ENCODE results near the gene MLKL. TPM values are rescaled to one million over a fixed set of nuclear protein-coding genes. Genes with fewer than 3 reads are reported as not detected.
"Not testable (repeated sequence)": the region's sequence is repeated elsewhere in the genome, so short reads cannot be mapped to it uniquely, and the experiment has no call there.

Gene MLKL
- total RNA-seq, 1 donor from 2014 or later: 6.3 TPM

DNA sequence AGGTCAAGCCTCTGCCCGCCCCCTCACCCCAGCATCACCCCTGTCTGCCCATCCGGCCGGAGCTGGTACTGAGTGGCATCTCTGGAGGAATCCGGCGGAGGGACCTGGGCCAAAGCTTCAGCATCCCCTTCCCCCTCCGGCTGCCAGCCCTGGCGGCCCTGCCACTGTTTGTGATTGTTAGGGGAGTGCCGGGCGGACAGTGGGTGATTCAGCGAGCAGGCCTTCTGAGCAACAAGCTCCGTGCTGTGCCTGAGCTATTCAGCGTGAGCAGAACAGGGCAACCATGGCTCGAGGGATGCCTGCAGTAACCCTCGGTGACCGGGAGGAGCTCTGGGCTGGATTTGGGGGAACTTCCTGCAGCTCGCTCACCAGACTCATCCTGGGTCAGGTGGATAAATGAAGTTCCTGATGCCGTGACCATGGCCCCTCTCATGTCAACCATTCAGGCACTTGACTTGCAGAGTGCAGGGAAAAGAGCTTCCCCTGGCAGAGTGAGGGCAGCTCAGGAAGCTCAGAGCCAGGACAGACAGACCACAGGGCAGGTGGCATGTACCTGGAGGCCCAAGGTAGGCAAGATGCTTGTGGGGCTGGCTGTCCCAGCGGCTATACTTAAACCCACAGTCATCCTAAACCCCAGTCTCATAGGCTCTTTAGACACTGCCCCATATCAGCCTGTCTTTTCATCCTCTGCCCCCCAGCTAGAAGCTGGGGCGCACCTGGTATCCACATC is 24.3 kb upstream of the MLKL start:
- Histone ChIP-seq H3K36me3 (ENCODE audit: control insufficient read depth, insufficient read depth, low read length) (no peaks in the 10 kb centered on the region), H3K27me3 (ENCODE audit: control insufficient read depth, insufficient read depth, low read length) (no peaks in the 10 kb centered on the region), H3K4me3 (ENCODE audit: low read depth, low read length) (no peak overlapping the region)
- TF ChIP-seq, protein P1, sequence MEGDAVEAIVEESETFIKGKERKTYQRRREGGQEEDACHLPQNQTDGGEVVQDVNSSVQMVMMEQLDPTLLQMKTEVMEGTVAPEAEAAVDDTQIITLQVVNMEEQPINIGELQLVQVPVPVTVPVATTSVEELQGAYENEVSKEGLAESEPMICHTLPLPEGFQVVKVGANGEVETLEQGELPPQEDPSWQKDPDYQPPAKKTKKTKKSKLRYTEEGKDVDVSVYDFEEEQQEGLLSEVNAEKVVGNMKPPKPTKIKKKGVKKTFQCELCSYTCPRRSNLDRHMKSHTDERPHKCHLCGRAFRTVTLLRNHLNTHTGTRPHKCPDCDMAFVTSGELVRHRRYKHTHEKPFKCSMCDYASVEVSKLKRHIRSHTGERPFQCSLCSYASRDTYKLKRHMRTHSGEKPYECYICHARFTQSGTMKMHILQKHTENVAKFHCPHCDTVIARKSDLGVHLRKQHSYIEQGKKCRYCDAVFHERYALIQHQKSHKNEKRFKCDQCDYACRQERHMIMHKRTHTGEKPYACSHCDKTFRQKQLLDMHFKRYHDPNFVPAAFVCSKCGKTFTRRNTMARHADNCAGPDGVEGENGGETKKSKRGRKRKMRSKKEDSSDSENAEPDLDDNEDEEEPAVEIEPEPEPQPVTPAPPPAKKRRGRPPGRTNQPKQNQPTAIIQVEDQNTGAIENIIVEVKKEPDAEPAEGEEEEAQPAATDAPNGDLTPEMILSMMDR (IDR thresholded peaks at IDR 0.05; ENCODE audit: insufficient read depth, low read length, severe bottlenecking): no peak
- no peak for FAIRE-seq
- DNase-seq (ENCODE audit: low read depth): no peak

DNA sequence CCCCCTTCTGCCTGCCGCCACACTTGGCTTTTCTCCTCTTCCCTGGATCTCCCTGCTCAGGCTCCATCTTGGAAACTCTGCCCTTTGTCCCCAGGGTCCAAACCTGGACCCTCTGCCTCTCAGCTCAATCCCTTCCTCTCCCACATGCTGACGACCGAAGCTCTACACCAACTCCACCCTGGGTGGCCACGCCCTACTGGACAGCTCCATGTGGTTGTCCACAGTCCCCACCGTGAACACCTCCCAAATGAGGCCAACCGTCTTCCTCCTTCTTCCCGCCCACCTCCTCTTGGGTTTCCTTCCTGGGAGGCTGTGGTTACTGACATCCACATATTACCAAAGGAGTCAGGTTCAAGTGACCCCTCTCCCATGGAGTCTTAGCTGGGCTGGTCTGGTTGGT is 22.6 kb upstream of the MLKL start:
- FAIRE-seq: no peak
- no peak overlapping the region for H3K4me3 ChIP-seq (ENCODE audit: low read depth, low read length)
- no peaks in the 10 kb centered on the region for H3K36me3 ChIP-seq (ENCODE audit: control insufficient read depth, insufficient read depth, low read length)
- no peaks in the 10 kb centered on the region for H3K27me3 ChIP-seq (ENCODE audit: control insufficient read depth, insufficient read depth, low read length)
- TF ChIP-seq, protein P1 (IDR thresholded peaks at IDR 0.05; ENCODE audit: insufficient read depth, low read length, severe bottlenecking): no peak
- DNase-seq (ENCODE audit: low read depth): no peak

DNA sequence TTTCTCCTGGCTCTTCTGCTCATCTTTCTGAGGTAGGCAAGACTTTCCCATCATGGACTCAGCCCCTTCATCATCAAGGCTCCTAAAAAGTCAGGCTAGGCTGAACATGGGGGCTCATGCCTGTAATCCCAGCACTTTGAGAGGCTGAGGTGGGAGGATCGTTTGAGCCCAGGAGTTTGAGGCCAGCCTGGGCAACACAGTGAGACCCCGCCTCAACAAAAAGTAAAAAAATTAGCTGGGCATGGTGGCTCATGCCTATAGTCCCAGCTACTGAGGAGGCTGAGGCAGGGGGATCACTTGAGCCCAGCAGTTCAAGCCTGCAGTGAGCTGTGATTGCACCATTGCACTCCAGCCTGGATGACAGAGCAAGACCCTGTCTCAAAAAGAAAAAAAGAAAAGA is 21.5 kb upstream of the MLKL start:
- not testable (repeated sequence) for DNase-seq (ENCODE audit: low read depth); H3K36me3 ChIP-seq (ENCODE audit: control insufficient read depth, insufficient read depth, low read length); H3K4me3 ChIP-seq (ENCODE audit: low read depth, low read length); FAIRE-seq; H3K27me3 ChIP-seq (ENCODE audit: control insufficient read depth, insufficient read depth, low read length)

DNA sequence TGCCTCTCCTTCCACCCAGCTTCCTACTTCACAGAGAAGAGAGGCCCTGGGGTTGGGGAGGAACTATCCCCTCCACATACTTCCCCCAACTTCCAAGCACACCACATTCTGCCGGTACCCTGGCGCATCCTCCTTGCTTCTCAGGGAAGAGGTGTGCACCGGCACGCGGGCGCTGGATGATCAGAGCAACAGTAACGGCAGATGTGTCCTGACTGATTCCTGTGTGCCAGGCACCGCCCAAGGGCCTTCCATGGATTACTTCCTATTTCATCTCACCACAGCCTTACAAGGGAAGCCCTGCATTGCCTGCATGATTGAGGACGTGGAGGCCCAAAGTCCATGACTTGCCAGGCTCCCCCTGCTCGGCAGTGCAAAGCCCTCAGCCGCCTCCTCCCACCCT is 21.1 kb upstream of the MLKL start:
- H3K36me3 ChIP-seq (ENCODE audit: control insufficient read depth, insufficient read depth, low read length): no peaks in the 10 kb centered on the region
- H3K4me3 ChIP-seq (ENCODE audit: low read depth, low read length): no peak overlapping the region
- TF ChIP-seq, protein P1 (IDR thresholded peaks at IDR 0.05; ENCODE audit: insufficient read depth, low read length, severe bottlenecking): no peak
- no peak for FAIRE-seq
- no peaks in the 10 kb centered on the region for H3K27me3 ChIP-seq (ENCODE audit: control insufficient read depth, insufficient read depth, low read length)
- no peak for DNase-seq (ENCODE audit: low read depth)

DNA sequence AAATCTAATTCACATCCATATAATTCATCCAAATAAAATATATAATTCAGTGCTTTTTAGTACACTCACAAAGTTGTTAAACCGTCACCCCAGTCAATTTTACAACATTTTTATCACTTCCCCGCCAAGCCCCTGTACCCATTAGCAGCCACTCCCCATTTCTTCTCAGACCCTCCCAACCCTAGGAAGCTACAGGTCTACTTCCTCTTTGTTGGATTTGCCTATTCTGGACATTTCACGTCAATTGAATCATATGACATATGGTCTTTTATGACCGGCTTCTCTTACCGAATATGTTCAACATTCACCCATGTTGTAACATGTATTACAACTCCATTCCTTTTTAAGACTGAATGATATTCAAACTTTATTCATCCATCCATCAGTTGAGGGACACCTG is 19.9 kb upstream of the MLKL start:
- DNase-seq (ENCODE audit: low read depth) (no peak), FAIRE-seq (no peak)
- Histone ChIP-seq H3K36me3 (ENCODE audit: control insufficient read depth, insufficient read depth, low read length) (no peaks in the 10 kb centered on the region), H3K27me3 (ENCODE audit: control insufficient read depth, insufficient read depth, low read length) (no peaks in the 10 kb centered on the region), H3K4me3 (ENCODE audit: low read depth, low read length) (no peak overlapping the region)
- TF ChIP-seq, protein P1 (IDR thresholded peaks at IDR 0.05; ENCODE audit: insufficient read depth, low read length, severe bottlenecking): no peak

DNA sequence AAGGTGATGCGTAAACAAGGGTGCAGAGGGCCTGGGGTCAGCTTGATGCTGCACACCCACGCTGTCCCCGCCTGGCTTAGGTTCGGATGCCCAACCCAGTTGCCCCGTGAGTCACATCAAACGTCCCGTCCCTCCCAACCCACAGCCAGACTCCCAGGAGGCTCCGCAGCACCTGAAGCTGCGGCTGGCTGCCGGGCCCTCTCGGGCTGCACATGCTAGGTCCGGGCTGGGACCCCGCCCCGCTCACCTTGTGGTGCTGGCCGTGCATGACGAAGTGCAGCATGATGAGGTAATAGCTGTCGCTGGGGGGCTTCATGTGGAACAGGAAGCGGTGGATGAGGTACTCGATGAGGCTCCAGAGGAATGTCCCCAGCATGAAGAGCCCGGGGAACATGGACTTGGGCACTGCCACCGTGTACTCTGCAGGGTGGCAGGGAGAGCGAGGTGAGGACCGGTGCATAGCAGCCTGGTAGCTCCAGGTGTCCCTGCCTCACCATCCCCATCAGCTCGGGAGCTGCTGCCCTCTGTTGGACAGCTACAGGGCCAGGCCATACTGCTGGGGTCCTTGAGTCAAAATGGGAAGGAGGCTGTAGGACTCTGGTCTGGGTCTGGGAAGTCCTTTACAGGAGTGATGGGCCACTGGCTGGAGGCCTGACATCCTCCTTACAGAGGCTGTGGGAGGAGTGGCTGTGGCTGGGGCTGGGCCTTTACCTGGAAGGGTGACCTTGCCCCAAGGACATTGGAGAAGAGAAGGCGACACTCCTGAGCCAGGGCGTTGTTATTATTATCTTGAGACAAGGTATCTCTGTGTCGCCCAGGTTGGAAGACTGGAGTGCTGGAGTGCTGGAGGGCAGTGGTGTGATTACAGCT is 18.3 kb upstream of the MLKL start:
- no peak for DNase-seq (ENCODE audit: low read depth)
- FAIRE-seq: no peak
- TF ChIP-seq, protein P1 (IDR thresholded peaks at IDR 0.05; ENCODE audit: insufficient read depth, low read length, severe bottlenecking): no peak

More for the DNA sequence above, 18.3 kb upstream of the MLKL start:
- no peaks in the 10 kb centered on the region for H3K36me3 ChIP-seq (ENCODE audit: control insufficient read depth, insufficient read depth, low read length)
- no peaks in the 10 kb centered on the region for H3K27me3 ChIP-seq (ENCODE audit: control insufficient read depth, insufficient read depth, low read length)
- H3K4me3 ChIP-seq (ENCODE audit: low read depth, low read length): no peak overlapping the region

Measured in bronchial epithelial cell (primary cell).